PFSK-1 (cell line): Measurements from ENCODE around the gene IGSF21.

ENCODE experiments used
- POLR2AphosphoS5 ChIP-seq: IDR thresholded peaks from 2 replicates; pipeline ENCODE4 v1.6.1; 2012; ENCODE audit warnings: low read depth, mild to moderate bottlenecking, control low read depth, low read length, moderate library complexity
- REST ChIP-seq, 2 experiments: IDR thresholded peaks; 2 replicates each; pipeline versions ENCODE4 v1.6.1 to v1.8.0; 2011 to 2012; ENCODE audit warnings: low read depth in 2 of 2, low read length in 2 of 2, control low read depth in 1 of 2, inconsistent platforms in 1 of 2, mild to moderate bottlenecking in 1 of 2, moderate library complexity in 1 of 2; ENCODE audit not compliant: insufficient read depth in 1 of 2
- SIN3A ChIP-seq: IDR thresholded peaks from 2 replicates; pipeline ENCODE4 v1.6.1; 2012; ENCODE audit warnings: mild to moderate bottlenecking, low read length, moderate library complexity, borderline replicate concordance; ENCODE audit not compliant: insufficient read depth
- TAF1 ChIP-seq: IDR thresholded peaks from 2 replicates; pipeline ENCODE4 v1.6.1; 2012; ENCODE audit warnings: low read length, control low read depth, borderline replicate concordance; ENCODE audit not compliant: insufficient read depth

DNA sequence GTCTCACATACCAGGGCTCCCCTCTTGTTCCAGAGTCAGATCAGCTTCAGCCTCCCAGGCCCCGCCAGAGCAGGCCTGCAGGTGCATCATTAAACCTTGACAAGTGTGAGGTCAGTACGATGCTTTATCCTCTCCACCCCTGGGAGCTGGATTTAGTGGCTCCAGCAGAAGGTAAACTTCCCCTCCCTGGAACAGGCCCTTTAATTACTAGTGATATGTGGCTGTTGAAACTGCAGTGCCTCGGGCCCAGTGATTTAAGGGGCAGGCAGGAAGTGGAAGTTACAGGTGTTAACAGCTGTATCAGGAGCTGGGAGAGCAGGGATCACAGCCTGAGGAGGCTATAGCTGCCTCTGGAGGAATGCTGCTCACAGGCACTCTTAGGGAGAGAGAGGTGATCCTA is 240.8 kb downstream of the IGSF21 start:
- TF ChIP-seq REST (IDR thresholded peaks at IDR 0.05; ENCODE audit: insufficient read depth in 1 of 2, low read depth in 2 of 2, low read length in 2 of 2) (no peak), POLR2AphosphoS5 (no peak), SIN3A (no peak), TAF1 (no peak)
